ENCODE measurements around the gene CCDC112. TPM values are rescaled to one million over a fixed set of nuclear protein-coding genes. Genes with fewer than 3 reads are reported as not detected.

The CCDC112 gene
- polyA plus RNA-seq, 2 of the 4 experiments (the other 2 are of a cell fraction): 5.8 to 8.6 TPM

GRCh38 chr5:115317736-115318135 is 21.3 kb upstream of the CCDC112 start:
- ATAC-seq (no peak), FAIRE-seq (no peak), DNase-seq (ENCODE audit: low read depth in 1 of 2, low spot score in 1 of 2) (no peak)
- H3K4me3 ChIP-seq: no peak overlapping the region
- no peak for TF ChIP-seq ZNF302 (CRISPR knock-in tag; IDR thresholded peaks at IDR 0.05)
- TF ChIP-seq MAFK (IDR thresholded peaks at IDR 0.05; ENCODE audit: partially characterized antibody): no peak
- TF ChIP-seq CTCF (IDR thresholded peaks at IDR 0.05): no peak
- no peak for TF ChIP-seq USF2 (IDR thresholded peaks at IDR 0.05)
- no peak for TF ChIP-seq JUN (IDR thresholded peaks at IDR 0.05)
- no peak for TF ChIP-seq CHD4 (IDR thresholded peaks at IDR 0.05; ENCODE audit: borderline replicate concordance)
- no peak for TF ChIP-seq CEBPB (IDR thresholded peaks at IDR 0.05)
- no peak for TF ChIP-seq HOXB5 (CRISPR knock-in tag; IDR thresholded peaks at IDR 0.05)
- no peak for TF ChIP-seq SMC3 (IDR thresholded peaks at IDR 0.05)
- TF ChIP-seq RFX5 (IDR thresholded peaks at IDR 0.05): no peak
- no peak for TF ChIP-seq FOSL2 (IDR thresholded peaks at IDR 0.05)
- no peak for TF ChIP-seq FOSL2 (CRISPR knock-in tag; IDR thresholded peaks at IDR 0.05)
- TF ChIP-seq CBX2 (IDR thresholded peaks at IDR 0.05; ENCODE audit: borderline replicate concordance, low read depth): no peak
- TF ChIP-seq JUNB (IDR thresholded peaks at IDR 0.05): no peak
- TF ChIP-seq ATOH8 (CRISPR knock-in tag; IDR thresholded peaks at IDR 0.05; ENCODE audit: low read depth): no peak
- no peak for TF ChIP-seq NFE2L2 (conservative IDR thresholded peaks at IDR 0.05; ENCODE audit: low read length)
- POLR2A ChIA-PET: no interaction called here
- 23% methylated on average over 1 of the region's 1 CpG for WGBS (ENCODE audit: missing lambda C conversion rate)
- H3K9me3 ChIP-seq: no peaks in the 10 kb centered on the region
- CTCF ChIA-PET: interaction anchor here (2.7 kb wide), 1 partner anchor 257 kb away, joined by 14 read pairs; no protein-coding TSS in a partner anchor
- no peaks in the 10 kb centered on the region for H3K4me1 ChIP-seq
- no peak overlapping the region for H3K4me2 ChIP-seq
- no peak overlapping the region for H3K27ac ChIP-seq

- ChIA-PET CTCF (interaction anchor here (2.7 kb wide), 1 partner anchor 258 kb away, joined by 14 read pairs; no protein-coding TSS in a partner anchor), POLR2A (no interaction called here)
- TF ChIP-seq FOSB (CRISPR knock-in tag; IDR thresholded peaks at IDR 0.05) (no peak), ZFP36 (IDR thresholded peaks at IDR 0.05; ENCODE audit: borderline replicate concordance, partially characterized antibody) (no peak), NR3C1 (IDR thresholded peaks at IDR 0.05) (no peak), PHF8 (IDR thresholded peaks at IDR 0.05; ENCODE audit: borderline replicate concordance, low read depth) (no peak), MAX (IDR thresholded peaks at IDR 0.05) (no peak), CBX2 (IDR thresholded peaks at IDR 0.05; ENCODE audit: borderline replicate concordance, low read depth) (no peak), CHD4 (IDR thresholded peaks at IDR 0.05; ENCODE audit: borderline replicate concordance) (no peak), HEYL (CRISPR knock-in tag; IDR thresholded peaks at IDR 0.05) (no peak), EHMT2 (IDR thresholded peaks at IDR 0.05; ENCODE audit: low read depth) (no peak), FOSL2 (IDR thresholded peaks at IDR 0.05) (no peak), FOSL2 (CRISPR knock-in tag; IDR thresholded peaks at IDR 0.05) (no peak), MAFK (IDR thresholded peaks at IDR 0.05; ENCODE audit: partially characterized antibody) (no peak), NFE2L2 (conservative IDR thresholded peaks at IDR 0.05; ENCODE audit: low read length) (no peak), USF2 (IDR thresholded peaks at IDR 0.05) (no peak), HOXA7 (CRISPR knock-in tag; IDR thresholded peaks at IDR 0.05) (no peak)
- H3K9me3 ChIP-seq: no peaks in the 10 kb centered on the region
- no peak for FAIRE-seq
- DNase-seq (ENCODE audit: low read depth in 1 of 2, low spot score in 1 of 2): no peak
- no peak overlapping the region for H3K27ac ChIP-seq
- H3K4me1 ChIP-seq: no peaks in the 10 kb centered on the region
- H3K4me3 ChIP-seq: no peak overlapping the region
- no peak overlapping the region for H3K4me2 ChIP-seq
- no peak for ATAC-seq
Measured at GRCh38 chr5:115317320-115317719, 20.9 kb upstream of the CCDC112 start.

Data from A549 (cell line).